ENCODE results near the gene DOCK1.

DOCK1 gene

GRCh38 chr10:127088908-127089307 is 183.7 kb downstream of the DOCK1 start:
- DNase-seq (ENCODE audit: low spot score) = no peak
- TF ChIP-seq CTCF (IDR thresholded peaks at IDR 0.05; ENCODE audit: borderline replicate concordance, control extremely low read depth, extremely low read depth, insufficient read depth, missing control alignments) = no peak
- in situ Hi-C loops (cut with MboI; ENCODE audit: low sequenced_read_pairs, unreplicated experiment) = no loop called here

GRCh38 chr10:127089446-127089845 is 184.2 kb downstream of the DOCK1 start:
- in situ Hi-C loops (cut with MboI; ENCODE audit: low sequenced_read_pairs, unreplicated experiment) = no loop called here
- no peak for TF ChIP-seq CTCF (IDR thresholded peaks at IDR 0.05; ENCODE audit: borderline replicate concordance, control extremely low read depth, extremely low read depth, insufficient read depth, missing control alignments)
- DNase-seq (ENCODE audit: low spot score) = no peak

- DNase-seq (ENCODE audit: low spot score) = no peak
- in situ Hi-C loops (cut with MboI; ENCODE audit: low sequenced_read_pairs, unreplicated experiment) = no loop called here
- no peak for TF ChIP-seq CTCF (IDR thresholded peaks at IDR 0.05; ENCODE audit: borderline replicate concordance, control extremely low read depth, extremely low read depth, insufficient read depth, missing control alignments)
Measured at GRCh38 chr10:127090138-127090537, 184.9 kb downstream of the DOCK1 start.

GRCh38 chr10:127091354-127091753 is 186.1 kb downstream of the DOCK1 start:
- no peak for TF ChIP-seq CTCF (IDR thresholded peaks at IDR 0.05; ENCODE audit: borderline replicate concordance, control extremely low read depth, extremely low read depth, insufficient read depth, missing control alignments)
- DNase-seq (ENCODE audit: low spot score) = no peak
- in situ Hi-C loops (cut with MboI; ENCODE audit: low sequenced_read_pairs, unreplicated experiment) = no loop called here

GRCh38 chr10:127092916-127093315 is 187.7 kb downstream of the DOCK1 start:
- in situ Hi-C loops (cut with MboI; ENCODE audit: low sequenced_read_pairs, unreplicated experiment) = no loop called here
- TF ChIP-seq CTCF (IDR thresholded peaks at IDR 0.05; ENCODE audit: borderline replicate concordance, control extremely low read depth, extremely low read depth, insufficient read depth, missing control alignments) = no peak
- no peak for DNase-seq (ENCODE audit: low spot score)

GRCh38 chr10:127094984-127095383 is 189.8 kb downstream of the DOCK1 start:
- no peak for TF ChIP-seq CTCF (IDR thresholded peaks at IDR 0.05; ENCODE audit: borderline replicate concordance, control extremely low read depth, extremely low read depth, insufficient read depth, missing control alignments)
- no peak for DNase-seq (ENCODE audit: low spot score)
- in situ Hi-C loops (cut with MboI; ENCODE audit: low sequenced_read_pairs, unreplicated experiment) = no loop called here
